Mesodermal cell (in vitro differentiated cells): ENCODE measurements around the gene CRB1.

ENCODE experiments used
- H3K27ac ChIP-seq: 2 replicates; pipeline ENCODE4 v1.7.0; 2013; ENCODE audit warnings: mild to moderate bottlenecking, low read depth, low read length, moderate library complexity; ENCODE audit not compliant: severe bottlenecking
- H3K36me3 ChIP-seq: 2 replicates; pipeline ENCODE4 v1.7.1; 2013; ENCODE audit warnings: mild to moderate bottlenecking, low read length, moderate library complexity; ENCODE audit not compliant: control insufficient read depth, insufficient read depth
- H3K4me1 ChIP-seq: one replicate; pipeline ENCODE4 v1.7.1; 2013; ENCODE audit warnings: mild to moderate bottlenecking, low read length; ENCODE audit not compliant: insufficient read depth, control insufficient read depth, poor library complexity, severe bottlenecking
- H3K4me3 ChIP-seq: 2 replicates; pipeline ENCODE4 v1.7.0; 2013; ENCODE audit warnings: low read length, control low read depth, mild to moderate bottlenecking; ENCODE audit not compliant: insufficient read depth, poor library complexity, severe bottlenecking; ENCODE audit errors: extremely low read depth
- H3K9me3 ChIP-seq: 2 replicates; pipeline ENCODE4 v1.7.1; 2013; ENCODE audit warnings: mild to moderate bottlenecking, low read length, moderate library complexity; ENCODE audit not compliant: control insufficient read depth
- WGBS, 2 experiments: methylation state at CpG; one replicate each; pipeline ENCODE4 v1.1.5; 2013; ENCODE audit warnings: missing lambda C conversion rate in 2 of 2; ENCODE audit not compliant: insufficient coverage in 2 of 2; 5-methylcytosine and 5-hydroxymethylcytosine counted together

CRB1 gene

DNA sequence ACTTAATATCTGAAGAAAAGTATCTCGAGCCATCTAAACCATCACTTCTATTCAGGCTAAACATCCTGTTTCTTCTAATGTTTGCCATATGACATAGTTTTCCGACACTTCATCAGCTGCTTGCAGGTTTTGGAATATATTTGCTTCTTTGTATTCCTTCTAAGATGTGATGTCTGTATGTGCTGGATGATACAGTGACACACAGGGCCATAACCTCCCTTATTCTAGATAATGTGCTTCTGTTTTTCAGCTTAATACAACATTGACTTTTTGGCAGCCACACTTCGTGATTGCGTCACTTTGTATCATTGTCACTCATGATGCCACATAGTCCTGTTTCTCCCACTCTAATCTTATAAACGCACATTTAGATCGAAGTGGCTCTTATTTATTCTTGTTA, 156.3 kb downstream of the CRB1 start:
- no peaks in the 10 kb centered on the region for H3K36me3 ChIP-seq
- no peaks in the 10 kb centered on the region for H3K9me3 ChIP-seq
- 89 to 100% methylated on average over 2 to 3 of the region's 6 CpGs for WGBS, 2 experiments
- H3K27ac ChIP-seq = no peak overlapping the region
- no peaks in the 10 kb centered on the region for H3K4me1 ChIP-seq
- H3K4me3 ChIP-seq = no peak overlapping the region

DNA sequence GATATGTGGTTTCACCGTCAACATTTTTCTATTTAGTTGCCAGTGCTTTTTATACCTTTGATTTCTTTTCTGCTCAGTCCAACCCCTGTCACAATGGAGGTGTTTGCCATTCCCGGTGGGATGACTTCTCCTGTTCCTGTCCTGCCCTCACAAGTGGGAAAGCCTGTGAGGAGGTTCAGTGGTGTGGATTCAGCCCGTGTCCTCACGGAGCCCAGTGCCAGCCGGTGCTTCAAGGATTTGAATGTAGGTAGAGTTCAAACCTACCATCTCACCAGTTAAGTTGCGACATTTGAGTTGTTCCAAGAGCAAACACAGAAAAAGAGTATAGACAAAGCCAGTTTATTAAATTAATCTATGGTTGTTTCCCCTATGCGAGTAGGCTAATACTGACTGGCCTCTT, 161.3 kb downstream of the CRB1 start:
- no peak overlapping the region for H3K27ac ChIP-seq
- H3K9me3 ChIP-seq = no peaks in the 10 kb centered on the region
- 83 to 100% methylated on average over 1 of the region's 7 CpGs for WGBS, 2 experiments
- no peaks in the 10 kb centered on the region for H3K36me3 ChIP-seq
- H3K4me1 ChIP-seq = no peaks in the 10 kb centered on the region
- H3K4me3 ChIP-seq = no peak overlapping the region

GRCh38 chr1:197435224-197435623, 167.2 kb downstream of the CRB1 start:
- H3K9me3 ChIP-seq = no peaks in the 10 kb centered on the region
- no peaks in the 10 kb centered on the region for H3K36me3 ChIP-seq
- no peaks in the 10 kb centered on the region for H3K4me1 ChIP-seq
- 60 to 100% methylated on average over 1 of the region's 1 CpG for WGBS, 2 experiments
- H3K4me3 ChIP-seq = no peak overlapping the region
- H3K27ac ChIP-seq = no peak overlapping the region

- Histone ChIP-seq H3K36me3 (no peaks in the 10 kb centered on the region), H3K4me1 (peaks cover 7% of the 10 kb centered on the region), H3K4me3 (no peak overlapping the region), H3K27ac (no peak overlapping the region), H3K9me3 (no peaks in the 10 kb centered on the region)
- 89 to 100% methylated on average over 2 of the region's 3 CpGs for WGBS, 2 experiments
These were observed 169.5 kb downstream of the CRB1 start for GRCh38 chr1:197437601-197438000.

GRCh38 chr1:197438010-197438790, 170.1 kb downstream of the CRB1 start:
- Histone ChIP-seq H3K9me3 (no peaks in the 10 kb centered on the region), H3K36me3 (no peaks in the 10 kb centered on the region), H3K4me1 (peaks cover 7% of the 10 kb centered on the region), H3K27ac (no peak overlapping the region), H3K4me3 (no peak overlapping the region)
- WGBS, 2 experiments = 83 to 90% methylated on average over 1 of the region's 3 CpGs

DNA sequence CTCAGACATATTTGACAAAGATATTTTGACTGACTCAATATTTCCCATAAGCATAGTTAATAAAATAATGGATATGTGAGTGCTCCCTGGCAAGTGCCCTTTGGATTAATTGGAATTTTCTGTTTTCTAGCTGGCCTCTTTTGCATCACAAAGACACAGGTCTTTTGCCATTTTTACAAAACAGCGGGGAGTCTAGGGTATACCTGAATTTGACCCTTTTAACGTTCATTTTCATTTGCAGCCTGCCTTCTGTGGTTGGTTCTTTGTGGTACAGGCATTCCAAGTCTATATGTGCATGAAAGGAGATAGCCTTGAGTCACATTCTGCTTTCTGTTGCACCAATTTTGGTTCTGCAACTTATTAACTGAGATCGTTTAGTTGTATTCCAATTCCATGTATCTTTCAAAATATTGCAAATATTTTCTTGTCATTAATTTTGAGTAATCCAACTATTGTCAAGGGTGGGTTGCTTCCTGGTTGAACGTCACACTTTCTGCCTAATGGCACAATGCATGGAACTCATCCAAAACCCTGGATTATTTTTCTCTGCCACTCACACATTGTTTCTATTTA, 171.7 kb downstream of the CRB1 start:
- peaks cover 7% of the 10 kb centered on the region for H3K4me1 ChIP-seq
- no peaks in the 10 kb centered on the region for H3K9me3 ChIP-seq
- H3K27ac ChIP-seq = no peak overlapping the region
- H3K36me3 ChIP-seq = no peaks in the 10 kb centered on the region
- WGBS, 2 experiments = 0 to 59% methylated on average over 1 to 3 of the region's 4 CpGs
- no peak overlapping the region for H3K4me3 ChIP-seq

DNA sequence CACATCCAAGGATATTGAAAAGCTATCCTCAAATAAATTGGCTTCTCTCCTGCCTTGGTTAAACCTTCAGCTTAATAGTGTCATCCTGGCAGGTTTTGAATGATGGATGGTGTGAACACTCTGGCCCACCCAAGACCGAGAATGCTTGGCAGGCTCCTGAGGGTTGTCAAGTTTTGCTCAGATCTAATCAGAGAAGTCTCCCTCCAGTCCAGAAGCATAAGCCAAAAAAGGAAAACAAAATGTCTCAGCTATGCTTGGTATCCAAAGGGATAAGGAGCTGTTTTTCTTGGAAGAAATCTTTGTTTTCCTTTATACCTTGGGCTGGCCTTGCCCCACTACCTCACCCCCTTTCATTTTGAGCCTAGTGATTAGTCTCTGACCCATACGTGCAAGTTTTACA, 172.7 kb downstream of the CRB1 start:
- Histone ChIP-seq H3K36me3 (no peaks in the 10 kb centered on the region), H3K27ac (no peak overlapping the region), H3K4me3 (no peak overlapping the region), H3K4me1 (peaks cover 7% of the 10 kb centered on the region), H3K9me3 (no peaks in the 10 kb centered on the region)
- no CpG with 5 or more reads among the region's 2 CpGs for WGBS, 2 experiments

DNA sequence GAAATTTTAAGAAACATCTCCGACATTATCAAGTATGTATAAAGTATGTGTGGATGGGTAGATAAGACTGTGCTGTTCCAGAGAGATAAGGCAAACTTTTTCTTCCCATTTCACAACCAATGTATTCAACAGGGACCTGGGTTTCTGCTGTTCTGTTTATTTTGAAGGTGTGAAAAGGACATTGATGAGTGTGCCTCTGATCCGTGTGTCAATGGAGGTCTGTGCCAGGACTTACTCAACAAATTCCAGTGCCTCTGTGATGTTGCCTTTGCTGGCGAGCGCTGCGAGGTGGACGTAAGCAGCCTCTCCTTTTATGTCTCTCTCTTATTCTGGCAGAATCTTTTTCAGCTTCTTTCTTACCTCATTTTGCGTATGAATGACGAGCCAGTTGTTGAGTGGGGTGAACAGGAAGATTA, 174.0 kb downstream of the CRB1 start:
- H3K9me3 ChIP-seq = no peaks in the 10 kb centered on the region
- H3K27ac ChIP-seq = no peak overlapping the region
- WGBS, 2 experiments = 0 to 27% methylated on average over 1 to 3 of the region's 8 CpGs
- peaks cover 7% of the 10 kb centered on the region for H3K4me1 ChIP-seq
- no peak overlapping the region for H3K4me3 ChIP-seq
- H3K36me3 ChIP-seq = no peaks in the 10 kb centered on the region

GRCh38 chr1:197444755-197445154, 176.7 kb downstream of the CRB1 start:
- peaks cover 7% of the 10 kb centered on the region for H3K4me1 ChIP-seq
- H3K9me3 ChIP-seq = no peaks in the 10 kb centered on the region
- H3K27ac ChIP-seq = no peak overlapping the region
- H3K4me3 ChIP-seq = no peak overlapping the region
- no CpG with 5 or more reads among the region's 1 CpG for WGBS, 2 experiments
- no peaks in the 10 kb centered on the region for H3K36me3 ChIP-seq

DNA sequence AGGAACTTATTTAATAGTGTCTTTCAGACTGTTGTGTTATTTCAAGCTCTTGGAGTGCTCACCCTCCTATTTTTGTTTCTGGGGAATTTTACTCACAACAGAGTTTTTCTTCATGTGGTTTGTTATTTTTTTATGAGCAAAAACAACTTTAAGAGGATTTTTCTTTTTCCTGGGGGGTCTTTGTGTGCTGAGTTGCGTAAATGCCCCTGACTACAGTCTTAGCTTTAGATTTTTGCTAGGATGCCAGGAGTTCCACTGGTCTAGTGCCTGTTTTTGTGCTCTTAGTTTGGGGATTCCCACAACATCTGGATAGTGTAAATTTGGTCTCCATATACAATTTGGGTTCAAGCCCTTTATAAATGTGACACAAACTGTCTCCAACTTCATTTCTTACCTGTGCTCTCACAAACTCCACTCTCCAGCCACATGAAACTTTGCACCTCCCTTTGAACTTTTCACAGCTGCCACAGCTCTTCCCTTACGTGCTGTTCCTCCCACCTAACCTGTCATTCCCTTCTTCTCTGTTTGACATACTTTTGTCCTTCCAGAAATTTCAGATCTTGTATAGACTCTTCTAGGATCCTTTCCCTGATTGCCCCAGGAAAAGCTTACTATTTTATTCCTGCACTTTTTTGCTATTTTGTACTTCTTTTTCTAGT, 180.2 kb downstream of the CRB1 start:
- no peaks in the 10 kb centered on the region for H3K36me3 ChIP-seq
- H3K27ac ChIP-seq = no peak overlapping the region
- H3K4me1 ChIP-seq = no peaks in the 10 kb centered on the region
- WGBS, 2 experiments = 67 to 73% methylated on average over 1 of the region's 2 CpGs
- no peak overlapping the region for H3K4me3 ChIP-seq
- no peaks in the 10 kb centered on the region for H3K9me3 ChIP-seq

GRCh38 chr1:197451381-197451780, 183.3 kb downstream of the CRB1 start:
- Histone ChIP-seq H3K4me3 (no peak overlapping the region), H3K36me3 (no peaks in the 10 kb centered on the region), H3K27ac (no peak overlapping the region), H3K4me1 (no peaks in the 10 kb centered on the region), H3K9me3 (no peaks in the 10 kb centered on the region)
- 100% methylated on average over 1 to 3 of the region's 5 CpGs for WGBS, 2 experiments
